H9 (cell line): ENCODE measurements around the gene TBL3. TPM values are rescaled to one million over a fixed set of nuclear protein-coding genes. Genes with fewer than 3 reads are reported as not detected.

Source experiments
- DNase-seq: peaks from one replicate; pipeline ENCODE4 v3.0.0-alpha.2; 2017
- H2AFZ ChIP-seq: one replicate; pipeline ENCODE4 v1.6.1; 2013; ENCODE audit warnings: mild to moderate bottlenecking, low read length, control low read depth, moderate library complexity
- H2AK5ac ChIP-seq: 2 replicates; pipeline ENCODE4 v1.6.1; 2013; ENCODE audit warnings: low read length, control low read depth, mixed read lengths; ENCODE audit not compliant: insufficient read length
- H2BK120ac ChIP-seq: one replicate; pipeline ENCODE4 v1.6.1; 2013; ENCODE audit warnings: low read depth, mild to moderate bottlenecking, low read length, control low read depth, inconsistent platforms; ENCODE audit not compliant: poor library complexity, severe bottlenecking
- H2BK12ac ChIP-seq: 2 replicates; pipeline ENCODE4 v1.6.1; 2013; ENCODE audit warnings: low read length, control low read depth, mixed read lengths, low read depth; ENCODE audit not compliant: insufficient read length
- H2BK15ac ChIP-seq: 2 replicates; pipeline ENCODE4 v1.6.1; 2013; ENCODE audit warnings: low read depth, low read length, control low read depth
- H2BK20ac ChIP-seq: one replicate; pipeline ENCODE4 v1.6.1; 2013; ENCODE audit warnings: low read depth, mild to moderate bottlenecking, low read length, control low read depth, inconsistent platforms; ENCODE audit not compliant: poor library complexity, severe bottlenecking
- H2BK5ac ChIP-seq: 2 replicates; pipeline ENCODE4 v1.6.1; 2013; ENCODE audit warnings: low read length, control low read depth, mixed read lengths; ENCODE audit not compliant: insufficient read length
- H3K14ac ChIP-seq: 2 replicates; pipeline ENCODE4 v1.6.1; 2013; ENCODE audit warnings: low read length, control low read depth; ENCODE audit not compliant: insufficient read depth
- H3K18ac ChIP-seq: 2 replicates; pipeline ENCODE4 v1.6.1; 2013; ENCODE audit warnings: low read depth, mild to moderate bottlenecking, mixed read lengths, low read length, control low read depth; ENCODE audit not compliant: insufficient read length
- H3K23ac ChIP-seq: 2 replicates; pipeline ENCODE4 v1.6.1; 2013; ENCODE audit warnings: low read length, control low read depth, mixed read lengths, low read depth; ENCODE audit not compliant: insufficient read length
- H3K23me2 ChIP-seq: 2 replicates; pipeline ENCODE4 v1.6.1; 2013; ENCODE audit warnings: low read depth, mild to moderate bottlenecking, mixed read lengths, low read length, control low read depth; ENCODE audit not compliant: insufficient read length, poor library complexity, severe bottlenecking
- H3K27ac ChIP-seq: 2 replicates; pipeline ENCODE4 v1.5.1; 2013; ENCODE audit warnings: low read length, control low read depth, mixed read lengths, low read depth; ENCODE audit not compliant: insufficient read length
- H3K27me3 ChIP-seq: 2 replicates; pipeline ENCODE4 v1.6.1; 2013; ENCODE audit warnings: low read length, control low read depth, inconsistent platforms; ENCODE audit not compliant: insufficient read depth
- H3K4ac ChIP-seq: 2 replicates; pipeline ENCODE4 v1.6.1; 2013; ENCODE audit warnings: low read depth, mild to moderate bottlenecking, control low read depth, inconsistent platforms, low read length, moderate library complexity
- H3K4me1 ChIP-seq: 2 replicates; pipeline ENCODE4 v1.6.1; 2013; ENCODE audit warnings: low read length, control low read depth, inconsistent platforms; ENCODE audit not compliant: insufficient read depth
- H3K4me2 ChIP-seq: 2 replicates; pipeline ENCODE4 v1.6.1; 2013; ENCODE audit warnings: low read length, control low read depth, mixed read lengths; ENCODE audit not compliant: insufficient read length, insufficient read depth
- H3K56ac ChIP-seq: 2 replicates; pipeline ENCODE4 v1.6.1; 2013; ENCODE audit warnings: low read depth, mild to moderate bottlenecking, mixed read lengths, low read length, control low read depth; ENCODE audit not compliant: insufficient read length
- H3K79me1 ChIP-seq: 2 replicates; pipeline ENCODE4 v1.6.1; 2013; ENCODE audit warnings: low read depth, mild to moderate bottlenecking, moderate library complexity, low read length, control low read depth, inconsistent platforms; ENCODE audit not compliant: insufficient read depth, poor library complexity, severe bottlenecking
- H3K79me2 ChIP-seq: 2 replicates; pipeline ENCODE4 v1.6.1; 2013; ENCODE audit warnings: low read length, control low read depth, inconsistent platforms; ENCODE audit not compliant: insufficient read depth
- H3K9ac ChIP-seq: 2 replicates; pipeline ENCODE4 v1.6.1; 2013; ENCODE audit warnings: low read length, control low read depth, mixed read lengths; ENCODE audit not compliant: insufficient read length; ENCODE audit errors: extremely low read depth
- H3K9me3 ChIP-seq: one replicate; pipeline ENCODE4 v1.6.1; 2013; ENCODE audit warnings: low read depth, low read length, inconsistent platforms; ENCODE audit not compliant: control insufficient read depth
- H3T11ph ChIP-seq: one replicate; pipeline ENCODE4 v1.6.1; 2013; ENCODE audit warnings: mild to moderate bottlenecking, low read length, control low read depth, inconsistent platforms
- H4K20me1 ChIP-seq: one replicate; pipeline ENCODE4 v1.6.1; 2013; ENCODE audit not compliant: control insufficient read depth, insufficient read length, insufficient read depth
- H4K5ac ChIP-seq: 2 replicates; pipeline ENCODE4 v1.6.1; 2013; ENCODE audit warnings: low read depth, mild to moderate bottlenecking, mixed read lengths, low read length, control low read depth; ENCODE audit not compliant: insufficient read length
- H4K8ac ChIP-seq: replicated peaks from 2 replicates; pipeline ENCODE4 v1.6.1; 2013; ENCODE audit warnings: low read length, control low read depth, mixed read lengths, low read depth; ENCODE audit not compliant: insufficient read length
- H4K91ac ChIP-seq: 2 replicates; pipeline ENCODE4 v1.6.1; 2013; ENCODE audit warnings: low read depth, mild to moderate bottlenecking, moderate library complexity, mixed read lengths, low read length, control low read depth; ENCODE audit not compliant: insufficient read length
- H3K27ac Mint-ChIP-seq, 3 experiments: 2 replicates in 2 of 3; 3 replicates in 1 of 3; pipeline ENCODE4 v1.8.0; 2020 to 2021; ENCODE audit warnings: mixed read lengths in 3 of 3, mild to moderate bottlenecking in 1 of 3, moderate library complexity in 1 of 3
- H3K27me3 Mint-ChIP-seq: 2 replicates; pipeline ENCODE4 v1.8.0; 2021; ENCODE audit warnings: low read depth, mild to moderate bottlenecking, moderate library complexity, mixed read lengths
- H3K36me3 Mint-ChIP-seq, 3 experiments: 2 replicates in 2 of 3; 3 replicates in 1 of 3; pipeline ENCODE4 v1.8.0; 2020 to 2021; ENCODE audit warnings: low read depth in 3 of 3, mixed read lengths in 3 of 3; ENCODE audit not compliant: insufficient read depth in 1 of 3
- H3K4me1 Mint-ChIP-seq, 2 experiments: 2 replicates each; pipeline ENCODE4 v1.8.0; 2020; ENCODE audit warnings: mixed read lengths in 2 of 2
- H3K4me3 Mint-ChIP-seq, 2 experiments: 2 replicates in 1 of 2; 3 replicates in 1 of 2; pipeline ENCODE4 v1.8.0; 2020 to 2021; ENCODE audit warnings: mild to moderate bottlenecking in 2 of 2, mixed read lengths in 2 of 2, moderate library complexity in 1 of 2
- H3K9me3 Mint-ChIP-seq, 2 experiments: 2 replicates in 1 of 2; 3 replicates in 1 of 2; pipeline ENCODE4 v1.8.0; 2020; ENCODE audit warnings: mild to moderate bottlenecking in 2 of 2, mixed read lengths in 2 of 2, moderate library complexity in 1 of 2
- WGBS: extraction: QIAGEN DNeasy Blood & Tissue Kit; methylation state at CpG from one replicate; pipeline ENCODE4 v1.1.7; 2013; ENCODE audit warnings: missing lambda C conversion rate, low lambda C conversion rate, mixed read lengths; ENCODE audit not compliant: insufficient read length; ENCODE audit errors: extremely low coverage; 5-methylcytosine and 5-hydroxymethylcytosine counted together
- total RNA-seq: library from RNA; stranded (reverse); gene quantifications from 2 replicates; pipeline ENCODE4 v1.2.1, GENCODE V29; 2021
- TF ChIP-seq, protein P1 (sequence below): fragments of 200-600 bp; sonication (generic); conservative IDR thresholded peaks from 3 replicates; pipeline ENCODE4 v1.8.0; 2021; ENCODE audit warnings: antibody characterized with exemption, mild to moderate bottlenecking

TBL3 gene
- total RNA-seq, 1 experiment from 2014 or later = 54.0 TPM

DNA sequence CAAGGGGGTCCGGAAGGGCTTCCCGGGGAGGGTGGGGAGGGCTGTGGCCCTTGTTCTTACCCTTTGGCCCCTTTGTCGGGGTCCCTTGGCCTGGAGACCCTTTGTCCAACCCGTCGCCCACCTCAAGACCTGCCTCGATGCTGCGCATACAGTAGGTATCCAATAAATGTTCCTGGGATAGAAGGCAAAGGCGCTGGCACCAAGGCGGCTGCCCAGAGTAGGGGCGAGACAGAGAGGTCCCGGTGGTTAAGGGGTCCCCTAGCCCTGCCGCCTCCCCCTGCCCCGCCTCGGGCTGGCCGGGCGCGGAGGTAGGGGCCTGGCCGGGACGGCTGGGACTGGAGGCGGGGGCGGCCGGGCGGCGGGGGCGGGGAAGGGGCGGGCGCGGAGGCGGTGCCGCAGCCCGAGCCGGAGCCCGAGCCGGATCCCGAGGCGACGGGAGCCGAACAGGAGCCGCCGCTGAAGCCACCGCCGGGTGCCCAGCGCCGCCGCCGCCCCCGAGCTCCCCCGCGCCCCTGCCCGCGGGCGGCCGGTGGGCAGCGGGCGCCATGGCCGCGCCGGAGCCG is 54.7 kb downstream of the TBL3 start, which contains the start of gene NHERF2:
Gene NHERF2, plus strand, starts transcription at position 442 of the 563 bp plus-strand sequence. Its CDS starts 104 bp downstream, at position 546.
- WGBS = no CpG with 5 or more reads among the region's 59 CpGs
- Histone ChIP-seq H3K9me3 (no peaks in the 10 kb centered on the region), H3K18ac (no peak within 1 kb of the TSS), H3K23ac (no peak within 1 kb of the TSS), H3K14ac (no peak within 1 kb of the TSS), H2BK120ac (no peak within 1 kb of the TSS), H3K4me2 (peak within 1 kb of the TSS; percentile 52), H2AK5ac (no peak within 1 kb of the TSS), H3K27ac (no peak within 1 kb of the TSS), H3K4me1 (no peaks in the 10 kb centered on the region; the same call in 1 of the 2 replicates), H3K9ac (no peak within 1 kb of the TSS), H2BK5ac (no peak within 1 kb of the TSS), H3K27me3 (peaks cover 7% of the 10 kb centered on the region; the same call in 1 of the 2 replicates), H4K5ac (no peak within 1 kb of the TSS), H3K79me1 (no peaks in the 10 kb centered on the region), H3T11ph (no peak within 1 kb of the TSS), H3K4ac (no peak within 1 kb of the TSS), H2BK15ac (no peak within 1 kb of the TSS), H2BK12ac (no peak within 1 kb of the TSS), H4K91ac (no peak within 1 kb of the TSS), H3K23me2 (peaks cover 7% of the 10 kb centered on the region), H3K56ac (no peak within 1 kb of the TSS), H4K8ac (no peak within 1 kb of the TSS), H2AFZ (no peak within 1 kb of the TSS), H2BK20ac (no peak within 1 kb of the TSS), H4K20me1 (no peaks in the 10 kb centered on the region), H3K79me2 (no peaks in the 10 kb centered on the region)
- DNase-seq = no peak
- TF ChIP-seq, protein P1, sequence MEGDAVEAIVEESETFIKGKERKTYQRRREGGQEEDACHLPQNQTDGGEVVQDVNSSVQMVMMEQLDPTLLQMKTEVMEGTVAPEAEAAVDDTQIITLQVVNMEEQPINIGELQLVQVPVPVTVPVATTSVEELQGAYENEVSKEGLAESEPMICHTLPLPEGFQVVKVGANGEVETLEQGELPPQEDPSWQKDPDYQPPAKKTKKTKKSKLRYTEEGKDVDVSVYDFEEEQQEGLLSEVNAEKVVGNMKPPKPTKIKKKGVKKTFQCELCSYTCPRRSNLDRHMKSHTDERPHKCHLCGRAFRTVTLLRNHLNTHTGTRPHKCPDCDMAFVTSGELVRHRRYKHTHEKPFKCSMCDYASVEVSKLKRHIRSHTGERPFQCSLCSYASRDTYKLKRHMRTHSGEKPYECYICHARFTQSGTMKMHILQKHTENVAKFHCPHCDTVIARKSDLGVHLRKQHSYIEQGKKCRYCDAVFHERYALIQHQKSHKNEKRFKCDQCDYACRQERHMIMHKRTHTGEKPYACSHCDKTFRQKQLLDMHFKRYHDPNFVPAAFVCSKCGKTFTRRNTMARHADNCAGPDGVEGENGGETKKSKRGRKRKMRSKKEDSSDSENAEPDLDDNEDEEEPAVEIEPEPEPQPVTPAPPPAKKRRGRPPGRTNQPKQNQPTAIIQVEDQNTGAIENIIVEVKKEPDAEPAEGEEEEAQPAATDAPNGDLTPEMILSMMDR = no peak
- peaks cover 47% of the 10 kb centered on the region for H3K27me3 Mint-ChIP-seq
- H3K27ac Mint-ChIP-seq = no peak within 1 kb of the TSS; a peak in 1 of 7 replicates
- H3K4me3 Mint-ChIP-seq = peak within 1 kb of the TSS; percentile 71 to 84
- no peaks in the 10 kb centered on the region for H3K36me3 Mint-ChIP-seq
- peaks cover 12 to 14% of the 10 kb centered on the region in 2 experiments for H3K4me1 Mint-ChIP-seq
- peaks cover 0 to 5% of the 10 kb centered on the region in 2 experiments; a peak in 3 of 5 replicates for H3K9me3 Mint-ChIP-seq
